SH-SY5Y (cell line): ENCODE measurements around the gene ANGPTL2.

Experiments used
- GATA2 ChIP-seq: IDR thresholded peaks from 2 replicates; pipeline ENCODE4 v1.6.1; 2011; ENCODE audit warnings: mild to moderate bottlenecking, low read depth, low read length
- GATA3 ChIP-seq: IDR thresholded peaks from 2 replicates; pipeline ENCODE4 v1.6.1; 2011; ENCODE audit warnings: low read depth, mild to moderate bottlenecking, low read length, moderate library complexity

The ANGPTL2 gene

GRCh38 chr9:127161081-127161624, 38.7 kb upstream of the ANGPTL2 start:
- TF ChIP-seq GATA2 (no peak), GATA3 (no peak)

- TF ChIP-seq GATA2 (no peak), GATA3 (no peak)
These were observed 37.6 kb upstream of the ANGPTL2 start for GRCh38 chr9:127159949-127160610.

- TF ChIP-seq GATA3 = no peak
These were observed 36.9 kb upstream of the ANGPTL2 start for GRCh38 chr9:127159325-127159801.

- TF ChIP-seq GATA3 (no peak), GATA2 (no peak)
These were observed 36.4 kb upstream of the ANGPTL2 start for GRCh38 chr9:127158786-127159324.

- TF ChIP-seq GATA3 (no peak), GATA2 (no peak)
These were observed 33.0 kb upstream of the ANGPTL2 start for GRCh38 chr9:127155314-127155960.

GRCh38 chr9:127154390-127155191, 32.2 kb upstream of the ANGPTL2 start:
- TF ChIP-seq GATA3 (no peak), GATA2 (no peak)

GRCh38 chr9:127154003-127154389, 31.6 kb upstream of the ANGPTL2 start:
- no peak for TF ChIP-seq GATA3
- TF ChIP-seq GATA2 = no peak

- no peak for TF ChIP-seq GATA3
These were observed 31.1 kb upstream of the ANGPTL2 start for GRCh38 chr9:127153501-127153900.

GRCh38 chr9:127149463-127150390, 27.3 kb upstream of the ANGPTL2 start:
- TF ChIP-seq GATA2 (no peak), GATA3 (no peak)

- TF ChIP-seq GATA2 = no peak
- TF ChIP-seq GATA3 = no peak
These were observed 26.6 kb upstream of the ANGPTL2 start for GRCh38 chr9:127149010-127149409.

GRCh38 chr9:127148014-127148413, 25.6 kb upstream of the ANGPTL2 start:
- TF ChIP-seq GATA2 (no peak), GATA3 (no peak)

GRCh38 chr9:127147251-127147650, 24.8 kb upstream of the ANGPTL2 start:
- TF ChIP-seq GATA2 = no peak

GRCh38 chr9:127144670-127145445, 22.4 kb upstream of the ANGPTL2 start:
- TF ChIP-seq GATA3 = no peak
- TF ChIP-seq GATA2 = no peak
